ENCODE data around the gene LSM7.

LSM7 gene

DNA sequence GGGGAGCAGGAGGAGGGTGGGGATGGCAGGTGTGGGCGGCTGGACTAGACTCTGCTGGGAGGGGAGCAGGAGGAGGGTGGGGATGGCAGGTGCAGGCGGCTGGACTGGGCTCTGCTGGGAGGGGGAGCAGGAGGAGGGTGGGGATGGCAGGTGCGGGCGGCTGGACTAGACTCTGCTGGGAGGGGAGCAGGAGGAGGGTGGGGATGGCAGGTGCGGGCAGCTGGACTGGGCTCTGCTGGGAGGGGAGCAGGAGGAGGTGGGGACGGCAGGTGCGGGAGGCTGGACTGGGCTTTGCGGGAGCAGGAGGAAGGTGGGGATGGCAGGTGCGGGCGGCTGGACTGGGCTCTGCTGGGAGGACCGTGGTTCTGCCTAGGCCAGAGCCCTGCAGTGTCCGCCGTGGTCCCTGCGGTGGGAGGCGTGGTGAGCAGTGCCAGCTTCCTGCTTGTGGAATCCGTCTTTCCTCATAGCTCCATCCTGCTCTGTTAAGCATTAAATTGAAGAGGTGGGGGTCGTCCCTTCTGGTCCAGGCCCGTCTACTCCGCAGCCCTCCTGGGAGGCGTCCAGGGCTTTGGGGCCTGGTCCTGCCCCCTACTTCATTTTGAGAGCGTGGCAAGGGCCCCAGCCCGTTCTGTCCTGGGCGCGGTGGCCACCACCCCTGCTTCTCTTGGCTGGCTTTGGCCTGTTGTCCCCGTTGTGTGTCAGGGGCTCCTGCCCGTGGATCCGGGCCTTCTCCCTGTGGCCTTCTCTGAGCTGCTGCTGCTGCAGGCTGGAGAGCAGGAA, 4.8 kb upstream of the LSM7 start:
- H3K27ac Mint-ChIP-seq = peak overlapping the region; percentile 53 to 94 (median 85)
- peak overlapping the region; percentile 44 to 59 (median 53) for H3K4me3 Mint-ChIP-seq
- H3K9me3 Mint-ChIP-seq = no peaks in the 10 kb centered on the region
- peaks cover 65% of the 10 kb centered on the region for H3K4me1 Mint-ChIP-seq
- no peaks in the 10 kb centered on the region for H3K36me3 Mint-ChIP-seq (ENCODE audit: low read depth)
- no peaks in the 10 kb centered on the region for H3K27me3 Mint-ChIP-seq (ENCODE audit: low read depth)
- TF ChIP-seq, protein P1, sequence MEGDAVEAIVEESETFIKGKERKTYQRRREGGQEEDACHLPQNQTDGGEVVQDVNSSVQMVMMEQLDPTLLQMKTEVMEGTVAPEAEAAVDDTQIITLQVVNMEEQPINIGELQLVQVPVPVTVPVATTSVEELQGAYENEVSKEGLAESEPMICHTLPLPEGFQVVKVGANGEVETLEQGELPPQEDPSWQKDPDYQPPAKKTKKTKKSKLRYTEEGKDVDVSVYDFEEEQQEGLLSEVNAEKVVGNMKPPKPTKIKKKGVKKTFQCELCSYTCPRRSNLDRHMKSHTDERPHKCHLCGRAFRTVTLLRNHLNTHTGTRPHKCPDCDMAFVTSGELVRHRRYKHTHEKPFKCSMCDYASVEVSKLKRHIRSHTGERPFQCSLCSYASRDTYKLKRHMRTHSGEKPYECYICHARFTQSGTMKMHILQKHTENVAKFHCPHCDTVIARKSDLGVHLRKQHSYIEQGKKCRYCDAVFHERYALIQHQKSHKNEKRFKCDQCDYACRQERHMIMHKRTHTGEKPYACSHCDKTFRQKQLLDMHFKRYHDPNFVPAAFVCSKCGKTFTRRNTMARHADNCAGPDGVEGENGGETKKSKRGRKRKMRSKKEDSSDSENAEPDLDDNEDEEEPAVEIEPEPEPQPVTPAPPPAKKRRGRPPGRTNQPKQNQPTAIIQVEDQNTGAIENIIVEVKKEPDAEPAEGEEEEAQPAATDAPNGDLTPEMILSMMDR (IDR thresholded peaks at IDR 0.05; ENCODE audit: unreplicated experiment in 3 of 3) = no peak

DNA sequence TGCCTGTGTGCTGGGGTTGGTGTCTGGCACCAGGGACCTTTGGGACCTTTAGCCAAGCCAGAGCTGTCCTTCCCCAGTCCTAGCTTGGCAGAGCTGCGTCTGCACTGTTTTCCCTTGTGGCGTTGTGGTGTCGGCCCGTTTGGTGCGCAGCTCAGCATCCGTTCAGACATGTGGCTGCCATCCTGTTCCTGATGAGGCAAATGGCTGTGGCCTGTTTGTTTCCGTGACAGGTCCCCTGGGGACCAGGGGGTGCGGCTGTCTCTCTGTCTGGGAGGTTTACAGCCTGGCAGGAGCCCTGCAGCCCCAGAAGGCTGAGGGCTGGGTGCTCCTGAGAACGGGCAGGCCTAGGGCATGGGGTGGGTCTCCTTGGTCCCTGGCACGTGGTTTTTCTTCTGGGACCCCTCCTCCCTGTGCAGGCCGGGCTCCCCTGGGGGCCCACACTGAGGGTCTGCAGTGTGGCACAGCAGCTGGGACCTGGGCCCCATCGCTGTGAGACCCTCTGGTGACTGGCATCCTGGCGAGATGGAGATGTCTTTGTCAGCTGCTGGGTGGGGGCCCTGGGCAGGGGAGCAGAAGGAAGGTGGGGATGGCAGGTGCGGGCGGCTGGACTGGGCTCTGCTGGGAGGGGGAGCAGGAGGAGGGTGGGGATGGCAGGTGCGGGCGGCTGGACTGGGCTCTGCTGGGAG, 4.1 kb upstream of the LSM7 start:
- TF ChIP-seq, protein P1 (IDR thresholded peaks at IDR 0.05; ENCODE audit: unreplicated experiment in 3 of 3) = no peak
- no peaks in the 10 kb centered on the region for H3K36me3 Mint-ChIP-seq (ENCODE audit: low read depth)
- peaks cover 66% of the 10 kb centered on the region for H3K4me1 Mint-ChIP-seq
- H3K9me3 Mint-ChIP-seq = no peaks in the 10 kb centered on the region
- peaks cover 3% of the 10 kb centered on the region for H3K27me3 Mint-ChIP-seq (ENCODE audit: low read depth)
- H3K27ac Mint-ChIP-seq = no peak overlapping the region
- peak overlapping the region in 2 of 3 experiments; percentile 13 to 58 for H3K4me3 Mint-ChIP-seq

DNA sequence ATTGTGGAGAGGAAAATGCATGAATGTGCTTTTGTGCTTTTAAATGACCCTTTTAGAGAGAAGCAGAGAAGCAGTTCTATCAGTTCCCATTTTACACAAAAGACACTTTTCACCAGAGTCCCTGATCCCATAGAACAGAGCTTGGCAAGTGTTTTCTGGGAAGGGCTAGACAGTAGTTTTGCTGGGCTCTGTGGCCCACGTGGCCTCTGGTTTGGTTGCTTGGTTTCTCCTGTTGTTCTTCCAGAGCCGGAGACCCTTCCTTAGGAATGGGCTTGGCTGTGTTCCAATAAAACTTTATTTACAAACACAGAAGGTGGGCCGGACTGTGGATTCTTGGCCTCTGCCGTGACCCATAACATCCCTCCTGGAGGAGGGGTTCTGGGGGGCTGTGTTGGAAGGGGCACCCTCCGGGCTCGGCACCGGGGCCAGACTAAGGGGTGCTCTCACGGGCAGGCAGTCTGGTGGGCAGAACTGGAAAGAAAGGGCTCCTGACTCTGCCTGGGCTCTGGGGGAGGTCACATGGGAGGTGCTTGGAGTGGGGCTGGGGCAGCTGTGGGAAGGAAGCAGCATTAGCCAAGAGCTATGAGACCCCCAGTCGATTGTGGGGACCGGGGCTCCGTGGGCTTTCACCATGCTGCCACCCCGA, 3.3 kb upstream of the LSM7 start:
- Mint-ChIP-seq H3K9me3 (no peaks in the 10 kb centered on the region), H3K4me1 (peaks cover 65% of the 10 kb centered on the region), H3K4me3 (peak overlapping the region; percentile 80 to 99 (median 96)), H3K27me3 (ENCODE audit: low read depth) (peaks cover 3% of the 10 kb centered on the region), H3K36me3 (ENCODE audit: low read depth) (no peaks in the 10 kb centered on the region), H3K27ac (peak overlapping the region; percentile 83 to 91 (median 88))
- TF ChIP-seq, protein P1 (IDR thresholded peaks at IDR 0.05; ENCODE audit: unreplicated experiment in 3 of 3) = no peak

DNA sequence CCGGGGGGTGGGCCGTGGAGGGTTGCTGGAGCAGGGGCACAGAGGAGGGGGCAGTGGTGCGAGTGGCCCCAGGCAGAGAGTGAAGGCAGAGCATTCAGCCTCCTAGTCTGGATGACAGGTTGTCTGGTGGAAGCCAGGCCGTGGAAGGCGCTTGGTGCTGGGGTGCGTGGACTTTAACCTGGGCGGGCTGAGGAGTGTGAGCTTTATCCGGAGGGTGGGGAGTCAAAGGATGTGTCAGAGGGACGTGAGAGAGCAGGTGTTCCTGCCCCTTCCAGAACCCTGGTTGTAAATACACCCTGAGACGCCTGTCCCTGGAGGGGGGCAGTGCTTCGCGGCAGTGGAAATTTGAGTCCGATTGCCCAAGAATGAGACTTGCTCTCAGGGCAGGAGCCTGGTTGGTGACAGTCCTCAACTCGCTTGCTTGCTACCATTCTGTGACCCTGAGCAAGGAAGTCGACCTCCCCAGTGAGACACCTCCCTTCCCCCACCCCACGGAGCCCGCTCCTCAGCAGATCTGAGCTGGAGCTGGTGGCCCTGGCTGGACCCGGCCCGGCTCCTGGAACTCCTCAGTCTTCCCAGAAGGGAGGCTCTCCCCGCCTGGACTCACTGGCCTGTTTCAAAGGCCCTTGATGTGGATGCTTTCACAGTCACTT, 2.4 kb upstream of the LSM7 start:
- peaks cover 3% of the 10 kb centered on the region for H3K27me3 Mint-ChIP-seq (ENCODE audit: low read depth)
- peaks cover 4% of the 10 kb centered on the region for H3K36me3 Mint-ChIP-seq (ENCODE audit: low read depth)
- peaks cover 61% of the 10 kb centered on the region for H3K4me1 Mint-ChIP-seq
- H3K4me3 Mint-ChIP-seq = peak overlapping the region; percentile 80 to 99 (median 96)
- H3K27ac Mint-ChIP-seq = peak overlapping the region; percentile 83 to 91 (median 88)
- TF ChIP-seq, protein P1 (IDR thresholded peaks at IDR 0.05; ENCODE audit: unreplicated experiment in 3 of 3) = no peak
- H3K9me3 Mint-ChIP-seq = no peaks in the 10 kb centered on the region

DNA sequence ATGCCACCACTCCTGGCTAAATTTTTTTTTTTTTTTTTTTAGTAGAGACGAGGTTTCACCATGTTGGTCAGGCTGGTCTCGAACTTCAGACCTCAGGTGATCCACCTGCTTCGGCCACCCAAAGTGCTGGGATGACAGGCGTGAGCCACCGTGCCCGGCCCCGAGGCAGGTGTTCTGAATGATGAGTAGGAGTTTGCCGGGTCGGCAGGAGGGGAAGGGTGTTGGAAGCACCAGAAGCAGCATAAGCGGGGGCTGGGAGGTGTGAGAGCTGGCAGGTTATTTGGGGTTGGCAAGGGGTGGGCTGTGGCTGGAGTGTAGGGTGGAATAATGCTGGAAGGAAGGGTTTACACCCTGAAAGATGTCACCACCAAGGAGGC, 1.9 kb upstream of the LSM7 start:
- Mint-ChIP-seq H3K36me3 (ENCODE audit: low read depth) (peaks cover 6% of the 10 kb centered on the region), H3K27ac (peak overlapping the region; percentile 83 to 91 (median 88)), H3K9me3 (no peaks in the 10 kb centered on the region), H3K4me1 (peaks cover 64% of the 10 kb centered on the region), H3K4me3 (peak overlapping the region; percentile 80 to 99 (median 96)), H3K27me3 (ENCODE audit: low read depth) (peaks cover 3% of the 10 kb centered on the region)
- TF ChIP-seq, protein P1 (IDR thresholded peaks at IDR 0.05; ENCODE audit: unreplicated experiment in 3 of 3) = no peak
